CD8-positive, alpha-beta memory T cell (primary cell): ENCODE results near the gene OPA3. TPM values are rescaled to one million over a fixed set of nuclear protein-coding genes. Genes with fewer than 3 reads are reported as not detected.

Experiments used
- CTCF ChIA-PET: fragments of 350-600 bp; sonication (Branson Sonifier 250); formaldehyde crosslinking; loops from one replicate; lab custom pipeline; 2021; ENCODE audit warnings: antibody characterized with exemption; lab: Charles Lee
- POLR2A ChIA-PET: fragments of 350-600 bp; sonication (Branson Sonifier 250); formaldehyde crosslinking; loops from one replicate; lab custom pipeline; 2021; ENCODE audit warnings: antibody characterized with exemption; lab: Charles Lee
- DNase-seq, 5 donors: peaks; one replicate each; pipeline versions ENCODE4 v3.0.0 to v3.0.0-alpha.2; 2020 to 2022; ENCODE audit warnings: mixed read lengths in 1 of 5
- H3K27ac ChIP-seq: one replicate; pipeline ENCODE4 v1.7.0; 2013; ENCODE audit warnings: low read depth, mild to moderate bottlenecking, low read length, moderate library complexity
- H3K27me3 ChIP-seq: 2 replicates; pipeline ENCODE4 v1.7.0; 2013; ENCODE audit warnings: low read length, mild to moderate bottlenecking; ENCODE audit not compliant: insufficient read depth, poor library complexity, severe bottlenecking
- H3K36me3 ChIP-seq: 2 replicates; pipeline ENCODE4 v1.7.0; 2013; ENCODE audit warnings: mild to moderate bottlenecking, low read length, moderate library complexity; ENCODE audit not compliant: insufficient read depth
- H3K4me1 ChIP-seq: 2 replicates; pipeline ENCODE4 v1.7.0; 2013; ENCODE audit warnings: mild to moderate bottlenecking, low read length, moderate library complexity; ENCODE audit not compliant: insufficient read depth
- H3K4me3 ChIP-seq: 2 replicates; pipeline ENCODE4 v1.7.0; 2013; ENCODE audit warnings: mild to moderate bottlenecking, low read length
- H3K9me3 ChIP-seq: 2 replicates; pipeline ENCODE4 v1.7.0; 2013; ENCODE audit warnings: mild to moderate bottlenecking, low read length
- H3K27ac Mint-ChIP-seq, 8 donors: one replicate each; pipeline ENCODE4 v1.8.0; 2020 to 2021; ENCODE audit warnings: mixed read lengths in 8 of 8, mild to moderate bottlenecking in 6 of 8, inconsistent platforms in 3 of 8, moderate library complexity in 3 of 8
- H3K27me3 Mint-ChIP-seq, 2 donors: one replicate each; pipeline ENCODE4 v1.8.0; 2020 to 2021; ENCODE audit warnings: mixed read lengths in 2 of 2, mild to moderate bottlenecking in 1 of 2, moderate library complexity in 1 of 2
- H3K36me3 Mint-ChIP-seq, 3 donors: one replicate each; pipeline ENCODE4 v1.8.0; 2020 to 2021; ENCODE audit warnings: mixed read lengths in 3 of 3, inconsistent platforms in 1 of 3, mild to moderate bottlenecking in 1 of 3
- H3K4me1 Mint-ChIP-seq, 3 donors: one replicate each; pipeline ENCODE4 v1.8.0; 2020 to 2021; ENCODE audit warnings: mixed read lengths in 3 of 3, inconsistent platforms in 1 of 3, mild to moderate bottlenecking in 1 of 3
- H3K4me3 Mint-ChIP-seq, 7 donors: one replicate each; pipeline ENCODE4 v1.8.0; 2020 to 2021; ENCODE audit warnings: mixed read lengths in 7 of 7, mild to moderate bottlenecking in 6 of 7, moderate library complexity in 4 of 7, inconsistent platforms in 2 of 7
- H3K9me3 Mint-ChIP-seq, 5 donors: one replicate each; pipeline ENCODE4 v1.8.0; 2020 to 2022; ENCODE audit warnings: mixed read lengths in 5 of 5, mild to moderate bottlenecking in 3 of 5, moderate library complexity in 2 of 5, inconsistent platforms in 1 of 5
- polyA plus RNA-seq: library from polyadenylated mRNA; unstranded; fragments of 300-500 nt; fragmentation: Illumina TruSeq; gene quantifications from one replicate; pipeline ENCODE4 v1.2.3, GENCODE V29; 2021
- total RNA-seq, 2 experiments: library from RNA; stranded (reverse); gene quantifications; one replicate each; pipeline ENCODE4 v1.2.3, GENCODE V29; 2021

Gene OPA3
- total and polyA plus RNA-seq, 3 experiments from 2014 or later = 14.2 to 18.1 (median 17.5) TPM

- Histone ChIP-seq H3K9me3 (no peaks in the 10 kb centered on the region), H3K27me3 (no peaks in the 10 kb centered on the region), H3K4me1 (peaks cover 25% of the 10 kb centered on the region), H3K4me3 (peak overlapping the region; percentile 98), H3K36me3 (no peaks in the 10 kb centered on the region), H3K27ac (peak overlapping the region; percentile 97)
- ChIA-PET POLR2A (no interaction called here), CTCF (interaction anchor here (1.0 to 2.2 kb wide), 8 partner anchors 9 to 66 kb away, joined by 3 to 18 read pairs (median 4); partner anchors contain the start of genes PPM1N and RTN2)
- H3K36me3 Mint-ChIP-seq = peaks cover 0 to 12% (median 2%) of the 10 kb centered on the region in 3 donors
- peak overlapping the region; percentile 83 to 99 (median 93) for H3K27ac Mint-ChIP-seq
- no peak for DNase-seq
- peaks cover 26 to 36% (median 35%) of the 10 kb centered on the region in 3 donors for H3K4me1 Mint-ChIP-seq
- H3K4me3 Mint-ChIP-seq = peak overlapping the region; percentile 76 to 100 (median 81)
- H3K27me3 Mint-ChIP-seq = peaks cover 0 to 3% of the 10 kb centered on the region in 2 donors
- H3K9me3 Mint-ChIP-seq = no peaks in the 10 kb centered on the region
Measured at GRCh38 chr19:45505151-45505995, 79.2 kb downstream of the OPA3 start.

- Histone ChIP-seq H3K27ac (no peak overlapping the region), H3K36me3 (no peaks in the 10 kb centered on the region), H3K4me3 (no peak overlapping the region), H3K4me1 (peaks cover 24% of the 10 kb centered on the region), H3K27me3 (no peaks in the 10 kb centered on the region), H3K9me3 (no peaks in the 10 kb centered on the region)
- Mint-ChIP-seq H3K4me3 (peak overlapping the region in 1 of 7 donors; percentile 32), H3K9me3 (no peaks in the 10 kb centered on the region), H3K27me3 (peaks cover 0 to 5% of the 10 kb centered on the region in 2 donors), H3K36me3 (peaks cover 0 to 8% (median 2%) of the 10 kb centered on the region in 3 donors), H3K4me1 (peaks cover 20 to 35% (median 31%) of the 10 kb centered on the region in 3 donors), H3K27ac (peak overlapping the region in 3 of 8 donors; percentile 23 to 50 (median 43))
- CTCF ChIA-PET = interaction anchor here (0.6 to 1.0 kb wide), 2 partner anchors 64 to 1429 kb away, joined by 3 read pairs; no protein-coding TSS in a partner anchor
- POLR2A ChIA-PET = no interaction called here
- no peak for DNase-seq
Measured at GRCh38 chr19:45503909-45504308, 80.7 kb downstream of the OPA3 start.

- H3K27ac Mint-ChIP-seq = peak overlapping the region in 1 of 8 donors; percentile 72
- H3K27me3 Mint-ChIP-seq = peaks cover 0 to 4% of the 10 kb centered on the region in 2 donors
- no peak for DNase-seq
- no peaks in the 10 kb centered on the region for H3K27me3 ChIP-seq
- H3K9me3 Mint-ChIP-seq = no peaks in the 10 kb centered on the region
- H3K9me3 ChIP-seq = no peaks in the 10 kb centered on the region
- ChIA-PET CTCF (interaction anchor here (0.8 kb wide), 1 partner anchor 17 kb away, joined by 3 read pairs; no protein-coding TSS in a partner anchor), POLR2A (no interaction called here)
- H3K4me1 Mint-ChIP-seq = peaks cover 29 to 48% (median 46%) of the 10 kb centered on the region in 3 donors
- no peak overlapping the region for H3K4me3 ChIP-seq
- no peaks in the 10 kb centered on the region for H3K36me3 ChIP-seq
- H3K27ac ChIP-seq = no peak overlapping the region
- H3K4me3 Mint-ChIP-seq = peak overlapping the region in 1 of 7 donors; percentile 53
- peaks cover 0 to 5% (median 2%) of the 10 kb centered on the region in 3 donors for H3K36me3 Mint-ChIP-seq
- peaks cover 40% of the 10 kb centered on the region for H3K4me1 ChIP-seq
Measured at GRCh38 chr19:45502111-45502510, 82.5 kb downstream of the OPA3 start.

- Mint-ChIP-seq H3K4me3 (peak overlapping the region in 1 of 7 donors; percentile 53), H3K27me3 (peaks cover 0 to 3% of the 10 kb centered on the region in 2 donors), H3K4me1 (peaks cover 29 to 51% (median 49%) of the 10 kb centered on the region in 3 donors), H3K36me3 (peaks cover 0 to 3% (median 2%) of the 10 kb centered on the region in 3 donors), H3K27ac (peak overlapping the region in 2 of 8 donors; percentile 72 to 75), H3K9me3 (no peaks in the 10 kb centered on the region)
- no peak overlapping the region for H3K4me3 ChIP-seq
- H3K27ac ChIP-seq = no peak overlapping the region
- no peaks in the 10 kb centered on the region for H3K9me3 ChIP-seq
- H3K27me3 ChIP-seq = no peaks in the 10 kb centered on the region
- no peaks in the 10 kb centered on the region for H3K36me3 ChIP-seq
- POLR2A ChIA-PET = no interaction called here
- DNase-seq = no peak
- CTCF ChIA-PET = no interaction called here
- peaks cover 41% of the 10 kb centered on the region for H3K4me1 ChIP-seq
Measured at GRCh38 chr19:45501730-45502014, 82.9 kb downstream of the OPA3 start.

GRCh38 chr19:45500918-45501729 is 83.5 kb downstream of the OPA3 start:
- peaks cover 44% of the 10 kb centered on the region for H3K4me1 ChIP-seq
- no peaks in the 10 kb centered on the region for H3K9me3 Mint-ChIP-seq
- H3K4me3 Mint-ChIP-seq = peak overlapping the region in 1 of 7 donors; percentile 65

GRCh38 chr19:45499196-45500180 is 85.1 kb downstream of the OPA3 start:
- H3K27ac Mint-ChIP-seq = peak overlapping the region in 6 of 8 donors; percentile 21 to 83 (median 70)
- no peaks in the 10 kb centered on the region for H3K9me3 ChIP-seq
- H3K27ac ChIP-seq = no peak overlapping the region
- peaks cover 8% of the 10 kb centered on the region for H3K27me3 ChIP-seq
- ChIA-PET POLR2A (interaction anchor here (0.5 to 1.7 kb wide), 3 partner anchors 9 to 26 kb away, joined by 3 to 5 read pairs (median 4); no protein-coding TSS in a partner anchor), CTCF (interaction anchor here (0.6 to 5.5 kb wide), 15 partner anchors 8 to 143 kb away, joined by 3 to 47 read pairs (median 4); partner anchors contain the start of genes EML2 and VASP)
- peaks cover 28 to 43% (median 42%) of the 10 kb centered on the region in 3 donors for H3K4me1 Mint-ChIP-seq
- H3K9me3 Mint-ChIP-seq = no peaks in the 10 kb centered on the region
- H3K36me3 ChIP-seq = no peaks in the 10 kb centered on the region
- H3K36me3 Mint-ChIP-seq = peaks cover 0 to 3% (median 2%) of the 10 kb centered on the region in 3 donors
- peaks cover 36% of the 10 kb centered on the region for H3K4me1 ChIP-seq
- peaks cover 3 to 7% of the 10 kb centered on the region in 2 donors for H3K27me3 Mint-ChIP-seq
- peak overlapping the region; percentile 46 for H3K4me3 ChIP-seq
- H3K4me3 Mint-ChIP-seq = peak overlapping the region; percentile 44 to 88 (median 51)
- DNase-seq = peak; percentile 35 to 73 (median 57)

More at GRCh38 chr19:45500918-45501729, 83.5 kb downstream of the OPA3 start:
- Histone ChIP-seq H3K36me3 (no peaks in the 10 kb centered on the region), H3K9me3 (no peaks in the 10 kb centered on the region), H3K4me3 (no peak overlapping the region), H3K27ac (no peak overlapping the region), H3K27me3 (no peaks in the 10 kb centered on the region)
- peak overlapping the region in 2 of 8 donors; percentile 23 to 72 for H3K27ac Mint-ChIP-seq
- peaks cover 0 to 3% of the 10 kb centered on the region in 2 donors for H3K27me3 Mint-ChIP-seq
- CTCF ChIA-PET = interaction anchor here (2.0 kb wide), 1 partner anchor 22 kb away, joined by 6 read pairs; no protein-coding TSS in a partner anchor
- peaks cover 0 to 3% (median 2%) of the 10 kb centered on the region in 3 donors for H3K36me3 Mint-ChIP-seq
- peaks cover 28 to 48% (median 47%) of the 10 kb centered on the region in 3 donors for H3K4me1 Mint-ChIP-seq
- DNase-seq = no peak
- POLR2A ChIA-PET = no interaction called here
